ENCODE measurements around the gene ALCAM.

Gene ALCAM

DNA sequence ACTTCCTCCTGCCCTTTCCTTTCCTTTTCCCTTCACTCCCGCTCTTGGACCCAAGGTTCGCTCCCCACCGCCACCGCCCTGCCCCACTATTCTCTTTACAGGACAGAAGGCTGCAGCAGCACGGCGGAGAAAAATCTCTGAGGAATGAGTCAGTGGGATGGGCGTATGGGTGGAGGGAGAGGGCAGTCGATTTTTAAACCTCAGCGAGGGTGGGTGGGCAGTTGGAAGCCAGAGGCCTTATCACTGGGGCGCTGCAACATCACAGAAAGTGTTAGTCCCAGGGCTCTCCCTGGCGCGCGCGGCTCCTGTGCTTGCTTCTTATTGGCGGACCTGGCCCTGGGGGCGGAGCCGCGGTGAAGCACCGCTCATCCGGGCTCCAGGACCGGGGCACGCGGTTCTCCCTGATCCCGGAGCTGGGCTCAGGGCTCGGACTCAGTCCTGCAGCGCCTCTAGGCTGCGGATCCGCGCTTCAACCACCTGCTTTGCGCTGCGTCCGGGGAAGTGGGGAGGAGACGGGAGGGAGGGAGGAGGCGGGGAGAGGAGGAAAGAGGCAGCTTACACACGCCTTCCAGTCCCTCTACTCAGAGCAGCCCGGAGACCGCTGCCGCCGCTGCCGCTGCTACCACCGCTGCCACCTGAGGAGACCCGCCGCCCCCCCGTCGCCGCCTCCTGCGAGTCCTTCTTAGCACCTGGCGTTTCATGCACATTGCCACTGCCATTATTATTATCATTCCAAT, at the start of gene ALCAM:
ALCAM (plus strand) TSS at position 584 of the 737 bp plus-strand sequence.
- DNase-seq = peak; percentile 74

DNA sequence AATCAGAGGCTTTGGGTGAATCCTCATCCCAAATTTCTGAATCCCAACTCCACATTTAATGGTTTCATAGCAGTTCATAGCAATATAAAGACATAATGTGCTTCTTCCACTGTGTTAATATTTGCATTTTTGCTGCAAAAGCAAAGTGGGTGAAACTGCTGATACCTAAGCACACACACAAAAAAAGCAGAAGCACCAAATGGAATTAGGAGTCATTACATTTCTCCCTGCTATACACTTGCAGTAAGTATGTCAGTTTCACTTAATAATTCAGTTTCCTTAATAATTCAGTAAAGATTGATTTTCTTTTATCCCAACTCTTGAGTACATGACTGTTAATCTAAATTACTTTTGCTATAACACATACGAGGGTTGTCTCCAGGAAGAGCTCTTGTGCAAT, 48.9 kb upstream of the ALCAM start:
- DNase-seq = no peak

DNA sequence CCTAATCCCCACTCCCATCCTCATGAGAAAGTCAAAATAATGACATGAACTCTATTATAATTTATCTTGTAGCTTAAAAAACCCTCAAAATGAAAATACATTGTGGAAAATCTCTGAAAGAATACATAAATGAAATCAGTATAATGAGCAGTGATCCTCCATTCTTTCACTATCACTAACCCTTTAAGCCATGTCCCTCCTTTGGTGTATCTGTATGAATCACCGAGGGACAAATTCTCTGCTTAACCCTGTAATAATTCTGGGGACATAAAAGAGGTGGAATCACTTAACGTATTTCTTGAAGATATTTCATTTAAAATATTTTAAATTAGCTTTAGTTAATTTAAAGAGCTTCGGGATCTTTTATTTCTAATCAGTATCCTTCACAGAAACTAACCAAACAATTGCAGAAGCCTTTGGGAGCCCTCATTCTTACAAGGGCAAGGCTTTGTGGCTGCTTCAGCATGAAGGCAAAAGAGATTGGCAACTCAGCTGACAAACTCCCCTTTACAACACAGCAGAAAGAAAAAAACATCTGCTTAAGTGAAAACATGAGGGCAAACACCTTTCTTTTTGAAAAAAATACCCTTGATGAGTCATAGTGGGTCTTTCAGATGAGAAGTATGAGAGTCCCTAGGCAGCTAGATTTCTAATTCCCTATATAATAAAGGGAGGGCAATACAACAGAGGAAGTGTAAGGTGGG, 44.0 kb upstream of the ALCAM start:
- DNase-seq = no peak

GRCh38 chr3:105323274-105323599, 43.5 kb upstream of the ALCAM start:
- no peak for DNase-seq

DNA sequence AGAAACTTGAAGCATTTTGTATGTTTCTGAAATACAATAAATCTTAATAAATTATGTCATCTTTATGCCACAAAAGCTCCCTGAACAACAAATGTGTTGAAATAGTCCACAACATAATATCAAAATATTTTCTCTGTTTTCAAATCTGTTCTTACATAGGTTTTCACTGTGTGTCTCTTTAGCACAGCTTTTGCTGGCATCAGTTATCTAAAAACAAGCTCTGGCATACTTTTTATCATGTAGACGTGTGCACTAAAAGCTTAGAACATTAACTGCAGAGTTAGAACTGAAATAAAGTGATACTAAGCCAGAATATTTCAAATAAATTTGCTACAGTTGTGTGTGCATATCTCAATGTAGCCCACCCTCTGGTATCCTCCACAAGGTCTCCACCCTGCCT, 41.8 kb upstream of the ALCAM start:
- no peak for DNase-seq

- DNase-seq = no peak
Observed at GRCh38 chr3:105327662-105328337, 38.9 kb upstream of the ALCAM start.

DNA sequence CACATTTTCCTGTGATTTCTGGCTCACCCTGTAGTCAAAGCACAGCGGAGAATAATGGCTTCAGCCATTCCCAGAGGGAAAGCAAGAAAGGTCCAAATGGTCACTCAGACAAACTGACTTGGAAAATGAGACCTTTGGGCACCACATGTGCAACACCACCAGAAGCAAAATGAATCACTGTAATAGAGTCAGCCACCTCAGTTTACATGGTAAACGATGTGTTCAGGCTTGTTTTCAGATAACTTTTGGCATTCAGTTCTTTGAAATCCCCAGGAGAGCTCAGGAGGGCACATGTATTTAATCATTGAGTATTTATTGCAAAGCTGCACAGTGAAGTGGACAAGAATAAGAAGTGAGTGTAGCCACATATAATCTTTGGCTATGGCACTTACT, 38.4 kb upstream of the ALCAM start:
- no peak for DNase-seq

GRCh38 chr3:105332961-105333360, 33.7 kb upstream of the ALCAM start:
- no peak for DNase-seq

DNA sequence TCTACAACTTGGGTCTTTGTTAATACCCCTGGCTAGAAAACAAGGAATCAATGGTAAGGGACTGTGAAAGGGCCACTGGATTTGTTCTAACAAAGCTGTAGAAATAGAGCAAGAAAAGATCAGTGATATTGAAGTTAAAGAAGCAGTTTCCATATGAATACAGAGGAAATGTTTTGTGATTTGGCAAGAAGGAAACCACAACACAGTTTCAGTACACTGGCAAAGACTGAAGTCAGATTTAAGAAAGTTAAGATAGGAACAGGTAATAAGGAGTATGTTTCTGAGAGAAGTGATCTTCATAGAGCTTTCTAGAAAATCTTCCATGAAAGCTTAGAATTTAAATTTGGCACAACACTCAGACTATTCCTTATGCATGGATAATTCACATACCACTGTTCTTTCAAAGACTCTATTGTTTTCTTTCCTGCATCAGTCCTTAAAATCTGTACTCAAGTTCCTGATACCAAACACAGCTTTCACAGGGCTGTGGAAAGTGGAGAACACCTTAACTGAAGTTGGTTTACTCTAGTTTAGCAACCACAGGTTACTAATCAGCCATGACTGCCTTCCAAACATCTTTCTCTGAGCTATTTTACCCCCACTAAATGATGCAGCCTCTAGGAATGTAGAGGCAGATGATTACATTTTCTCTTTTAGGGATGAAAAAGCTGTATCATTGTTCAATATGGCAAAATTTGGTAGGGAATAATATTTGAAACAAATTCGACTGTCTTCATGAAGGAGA, 32.4 kb upstream of the ALCAM start:
- no peak for DNase-seq

GRCh38 chr3:105339946-105340345, 26.8 kb upstream of the ALCAM start:
- no peak for DNase-seq

DNA sequence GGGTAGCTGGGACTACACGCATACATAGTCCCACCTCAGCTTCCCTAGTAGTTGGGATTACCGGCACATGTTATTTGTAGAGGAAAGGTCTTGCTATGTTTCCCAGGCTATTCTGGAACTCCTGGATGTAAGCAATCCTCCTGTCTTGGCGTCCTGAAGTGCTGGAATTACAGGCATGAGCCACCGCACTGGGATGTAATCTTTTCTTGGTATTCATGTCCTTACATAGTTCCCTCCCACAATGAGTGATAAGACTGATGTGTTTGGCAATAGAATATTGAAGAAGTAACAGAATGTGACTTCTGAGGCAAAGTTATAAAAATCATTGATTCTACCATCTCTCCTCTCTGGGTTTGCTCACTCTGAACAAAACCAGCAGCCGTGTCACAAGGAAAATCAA, 22.7 kb upstream of the ALCAM start:
- no peak for DNase-seq

DNA sequence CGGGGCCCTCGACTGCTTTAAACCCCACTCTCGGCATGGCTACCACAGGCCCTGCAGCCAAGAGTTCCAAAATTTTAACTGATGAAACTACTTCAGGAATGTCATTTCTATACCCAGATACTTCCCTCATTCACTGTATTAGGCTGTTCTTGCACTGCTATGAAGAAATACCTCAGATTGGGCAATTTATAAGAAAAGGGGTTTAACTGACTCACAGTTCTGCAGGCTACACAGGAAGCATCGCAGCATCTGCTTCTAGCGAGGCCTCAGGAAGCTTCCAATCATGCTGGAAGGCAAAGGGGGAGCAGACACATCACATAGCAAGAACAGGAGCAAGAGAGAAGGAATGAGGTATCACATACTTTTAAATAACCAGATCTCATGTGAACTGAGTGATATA, 21.6 kb upstream of the ALCAM start:
- no peak for DNase-seq

- no peak for DNase-seq
Observed at GRCh38 chr3:105347625-105348302, 18.9 kb upstream of the ALCAM start.

GRCh38 chr3:105348307-105348706, 18.4 kb upstream of the ALCAM start:
- DNase-seq = no peak

GRCh38 chr3:105349684-105350387, 16.9 kb upstream of the ALCAM start:
- DNase-seq = no peak

- no peak for DNase-seq
Observed at GRCh38 chr3:105351821-105352220, 14.9 kb upstream of the ALCAM start.

DNA sequence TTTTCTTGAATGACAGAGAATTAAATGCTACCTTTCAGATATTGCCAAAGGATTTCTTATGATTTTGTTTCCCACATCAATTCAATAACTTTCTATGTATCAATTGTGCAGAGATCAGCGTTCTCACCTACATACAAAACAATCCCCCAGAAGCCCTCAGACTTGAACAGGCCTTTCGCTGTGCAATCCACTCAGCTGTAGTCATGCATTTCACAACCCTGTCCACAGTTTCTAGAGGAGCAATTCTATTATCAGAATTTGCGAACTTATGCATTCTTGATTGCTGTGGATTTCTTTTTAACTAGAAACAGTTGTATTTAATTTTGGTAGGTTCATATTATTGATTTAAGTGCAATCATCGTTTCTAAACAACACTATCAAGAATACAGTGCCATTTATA, 13.7 kb upstream of the ALCAM start:
- DNase-seq = no peak

- no peak for DNase-seq
Observed at GRCh38 chr3:105353485-105354161, 13.1 kb upstream of the ALCAM start.

GRCh38 chr3:105354429-105354828, 12.3 kb upstream of the ALCAM start:
- DNase-seq = no peak

GRCh38 chr3:105355408-105356061, 11.2 kb upstream of the ALCAM start:
- DNase-seq = no peak

- DNase-seq = no peak
Observed at GRCh38 chr3:105356396-105356795, 10.3 kb upstream of the ALCAM start.

All from hematopoietic multipotent progenitor cell treated with erythropoietin and hydrocortisone succinate and interleukin-3 and kit ligand, for 8 days (in vitro differentiated cells).